ENCODE measurements around the gene N4BP2L1. TPM values are rescaled to one million over a fixed set of nuclear protein-coding genes. Genes with fewer than 3 reads are reported as not detected.
A peak's percentile ranks its signal among the peaks of the same experiment; 100 is the strongest.

Gene N4BP2L1
- total RNA-seq, 1 donor from 2014 or later: 4.7 TPM

DNA sequence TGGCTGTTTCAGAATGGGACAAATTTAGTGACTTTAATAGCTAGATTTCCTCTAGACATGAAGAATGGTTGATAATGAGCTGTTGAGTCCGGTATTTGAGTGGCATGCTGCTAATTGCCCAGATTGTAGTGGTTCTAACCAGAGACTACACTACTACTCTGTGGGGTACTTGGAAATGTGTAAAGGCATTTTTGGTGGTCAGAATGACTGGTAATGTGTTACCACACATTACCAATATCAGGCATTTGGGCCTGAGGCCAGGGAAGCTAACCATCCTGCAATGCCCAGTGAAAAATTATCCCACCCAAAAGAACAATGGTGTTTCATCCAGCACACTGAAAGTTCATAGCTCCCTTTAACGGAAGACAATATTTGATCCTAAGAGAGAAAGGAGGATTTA lies 17.5 kb upstream of the N4BP2L1 start:
- intact Hi-C loops (cut with DNase I): no loop called here
- DNase-seq (ENCODE audit: missing footprints): no peak
- no peak for ATAC-seq

GRCh38 chr13:32443111-32443510 lies 15.2 kb upstream of the N4BP2L1 start:
- intact Hi-C loops (cut with DNase I): no loop called here
- no peak for ATAC-seq

GRCh38 chr13:32438871-32439270 lies 10.9 kb upstream of the N4BP2L1 start:
- intact Hi-C loops (cut with DNase I): no loop called here
- ATAC-seq (no peak), DNase-seq (ENCODE audit: missing footprints) (no peak)

More at GRCh38 chr13:32443111-32443510, 15.2 kb upstream of the N4BP2L1 start:
- no peak for DNase-seq (ENCODE audit: missing footprints)

DNA sequence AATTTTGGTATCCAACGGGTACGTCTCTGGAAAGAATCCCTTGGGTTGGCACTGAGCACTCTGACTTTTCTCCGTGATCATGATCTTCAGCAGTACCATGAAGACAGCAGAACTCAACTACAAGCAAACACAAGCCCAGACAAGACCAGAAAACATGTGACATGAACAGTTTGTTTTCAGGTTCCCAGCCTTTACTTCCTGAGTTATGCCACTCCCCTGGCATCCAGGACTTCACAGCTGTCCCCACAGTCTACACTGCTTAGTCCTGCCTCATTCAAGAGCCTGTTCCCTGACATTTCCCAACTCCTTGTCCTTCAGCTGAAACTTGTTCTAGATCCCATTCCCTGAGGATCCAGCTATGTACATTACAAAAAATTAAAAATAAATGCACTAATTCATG lies 4.9 kb upstream of the N4BP2L1 start:
- intact Hi-C loops (cut with DNase I): no loop called here
- DNase-seq (ENCODE audit: missing footprints) (no peak), ATAC-seq (no peak)

GRCh38 chr13:32431361-32431760 lies 3.4 kb upstream of the N4BP2L1 start:
- intact Hi-C loops (cut with DNase I): no loop called here
- ATAC-seq (no peak), DNase-seq (ENCODE audit: missing footprints) (no peak)

DNA sequence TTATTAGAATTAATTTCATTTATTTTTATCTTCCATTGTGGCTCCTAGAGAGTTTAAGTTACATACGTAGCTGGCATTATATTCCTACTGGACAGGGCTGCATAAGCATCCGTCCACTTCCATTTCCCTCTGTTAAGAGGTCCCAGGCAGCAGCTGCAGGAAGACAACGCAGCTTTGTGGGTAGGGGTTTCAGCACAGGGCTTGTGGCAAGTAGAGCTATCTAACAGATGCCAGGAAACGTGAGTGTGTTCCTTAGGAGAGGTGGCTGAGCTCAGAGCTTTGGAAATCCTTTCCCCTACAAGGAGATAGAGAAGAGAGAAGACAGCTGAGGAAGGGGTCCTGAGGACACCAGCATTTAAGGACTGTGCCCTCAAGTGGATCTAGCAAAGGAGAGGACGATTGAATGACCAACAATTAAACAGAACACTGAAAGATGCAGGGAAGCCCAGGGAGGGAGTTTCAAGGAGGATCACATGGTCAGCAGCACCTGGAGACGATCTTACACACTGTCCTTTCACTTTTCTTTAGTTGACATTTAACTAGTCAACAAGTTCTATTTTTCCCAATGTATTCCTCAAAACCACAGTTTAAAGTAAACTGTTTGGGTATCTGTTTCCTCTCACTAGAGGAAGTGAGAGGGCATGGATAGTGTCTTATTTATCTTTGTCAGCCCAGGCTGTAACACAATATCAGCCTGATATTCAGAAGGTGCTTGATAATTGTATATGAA lies 2.3 kb upstream of the N4BP2L1 start:
- ATAC-seq (no peak), DNase-seq (ENCODE audit: missing footprints) (no peak)
- intact Hi-C loops (cut with DNase I): no loop called here

GRCh38 chr13:32429433-32429909 lies 1.5 kb upstream of the N4BP2L1 start:
- no peak for ATAC-seq
- DNase-seq (ENCODE audit: missing footprints): no peak
- intact Hi-C loops (cut with DNase I): loop anchor here (5.0 kb wide), 2 partner anchors 108 to 117 kb away; partner anchors contain the start of gene N4BP2L2

DNA sequence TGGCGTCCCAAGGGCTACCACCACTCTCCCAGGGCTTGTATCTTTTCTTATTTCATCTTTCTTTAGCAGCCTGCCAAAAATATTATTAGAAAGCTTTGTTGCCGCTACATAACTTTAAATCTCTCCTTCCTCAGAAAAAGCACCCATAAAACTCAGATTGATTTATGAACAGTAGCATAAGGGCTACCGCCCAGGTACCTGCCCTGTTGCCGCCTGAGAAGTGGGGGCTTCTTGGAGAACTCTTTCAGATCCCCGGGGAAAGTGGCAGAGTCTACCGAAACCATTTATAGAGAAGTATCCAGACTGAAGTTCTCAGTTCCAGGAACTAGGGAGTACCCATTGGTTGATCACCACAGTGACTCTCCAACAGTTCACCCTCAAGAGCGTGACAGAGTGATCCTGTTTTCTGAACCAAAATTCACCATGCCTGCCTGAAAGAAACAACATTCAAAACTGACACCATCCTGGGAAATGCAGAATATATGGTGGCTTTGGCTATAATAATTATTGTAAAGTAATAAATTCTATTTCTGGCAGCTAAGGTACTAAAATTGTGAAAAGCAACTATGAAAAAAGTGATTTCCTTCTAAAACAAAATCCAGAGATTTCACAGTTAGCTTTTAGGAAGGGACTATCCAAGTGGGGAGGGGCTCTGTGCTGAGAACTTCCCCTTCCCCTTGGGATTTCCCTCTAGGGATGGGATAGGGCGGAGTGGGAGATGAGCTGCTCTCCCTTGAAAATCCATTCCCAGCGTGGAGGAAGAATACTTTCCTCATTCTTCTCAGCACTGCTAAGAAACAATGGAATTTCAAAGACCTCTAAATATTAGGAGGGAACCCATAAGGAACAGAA lies 877 bp upstream of the N4BP2L1 start:
- intact Hi-C loops (cut with DNase I): loop anchor here (5.0 kb wide), 2 partner anchors 108 to 117 kb away; partner anchors contain the start of gene N4BP2L2
- ATAC-seq (no peak), DNase-seq (ENCODE audit: missing footprints) (no peak)

DNA sequence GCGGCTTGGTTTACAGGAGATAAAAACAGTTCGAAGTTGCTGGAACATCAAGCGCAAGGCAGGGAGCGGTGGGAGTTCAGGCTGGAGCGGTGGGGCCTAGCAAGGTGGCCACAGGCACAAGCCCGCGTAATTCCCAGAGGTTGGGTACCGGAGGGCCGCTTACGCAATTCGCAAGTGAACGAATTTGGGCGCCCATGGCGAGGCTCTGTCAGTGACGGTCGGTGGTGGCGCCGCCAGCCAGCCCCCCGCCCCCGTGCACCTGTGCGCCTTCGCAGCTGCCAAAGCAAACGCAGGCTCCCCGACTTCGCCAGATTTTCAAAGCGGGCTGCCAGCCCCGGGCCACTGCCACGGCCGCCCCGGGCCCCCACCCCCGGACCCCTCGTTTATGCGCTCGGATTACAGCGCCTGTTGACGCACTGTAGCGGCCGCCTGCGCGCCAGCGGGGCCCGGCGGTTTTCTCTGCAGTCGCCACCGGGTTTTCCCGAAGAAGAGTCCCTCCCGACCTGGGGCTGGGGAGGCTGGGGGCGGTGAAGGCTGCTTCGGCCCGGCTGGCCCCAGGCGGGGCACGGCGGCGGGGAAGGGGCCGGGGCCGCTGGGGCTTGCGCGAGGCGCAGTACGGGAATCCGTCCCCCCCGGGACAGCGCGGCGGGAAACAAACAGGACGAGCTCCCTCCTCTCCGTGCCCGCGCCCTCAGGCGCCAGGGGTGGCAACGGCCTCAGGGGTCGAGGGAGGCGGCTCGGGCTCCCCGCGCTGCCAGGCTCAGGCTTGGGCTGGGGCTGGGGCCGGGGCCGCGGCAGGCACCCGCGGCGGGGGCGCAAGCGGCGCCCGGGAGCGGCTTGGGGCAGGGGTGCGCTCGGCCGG lies 709 bp downstream of the N4BP2L1 start:
- ATAC-seq: peak; percentile 32
- peak; percentile 72 for DNase-seq (ENCODE audit: missing footprints)
- intact Hi-C loops (cut with DNase I): loop anchor here (5.0 kb wide), 2 partner anchors 110 to 115 kb away; partner anchors contain the start of gene N4BP2L2

GRCh38 chr13:32426191-32426989 lies 1.5 kb downstream of the N4BP2L1 start:
- ATAC-seq (peak; percentile 24), DNase-seq (ENCODE audit: missing footprints) (peak; percentile 53)
- intact Hi-C loops (cut with DNase I): loop anchor here (5.0 kb wide), 2 partner anchors 111 to 114 kb away; partner anchors contain the start of gene N4BP2L2

DNA sequence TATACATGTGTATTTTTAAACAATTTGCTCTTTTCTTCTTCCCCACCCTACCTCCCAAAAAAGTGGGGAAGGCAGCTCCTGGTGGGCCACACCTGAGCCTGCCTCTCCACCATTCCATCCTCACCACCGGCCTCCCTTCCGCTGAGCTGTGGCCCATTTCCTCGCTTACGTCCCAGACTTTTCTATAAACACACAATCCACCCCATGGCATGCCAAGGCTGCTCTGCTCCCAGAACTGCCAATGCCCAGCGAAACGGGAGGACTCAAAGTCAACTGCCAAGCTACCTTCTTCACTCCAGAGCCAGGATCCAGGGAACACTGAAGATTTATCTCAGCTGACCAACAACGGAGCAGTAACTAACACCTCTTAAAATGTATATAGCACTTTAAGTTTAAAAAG lies 2.8 kb downstream of the N4BP2L1 start:
- intact Hi-C loops (cut with DNase I): loop anchor here (5.0 kb wide), 2 partner anchors 112 to 113 kb away; partner anchors contain the start of gene N4BP2L2
- DNase-seq (ENCODE audit: missing footprints) (no peak), ATAC-seq (no peak)

DNA sequence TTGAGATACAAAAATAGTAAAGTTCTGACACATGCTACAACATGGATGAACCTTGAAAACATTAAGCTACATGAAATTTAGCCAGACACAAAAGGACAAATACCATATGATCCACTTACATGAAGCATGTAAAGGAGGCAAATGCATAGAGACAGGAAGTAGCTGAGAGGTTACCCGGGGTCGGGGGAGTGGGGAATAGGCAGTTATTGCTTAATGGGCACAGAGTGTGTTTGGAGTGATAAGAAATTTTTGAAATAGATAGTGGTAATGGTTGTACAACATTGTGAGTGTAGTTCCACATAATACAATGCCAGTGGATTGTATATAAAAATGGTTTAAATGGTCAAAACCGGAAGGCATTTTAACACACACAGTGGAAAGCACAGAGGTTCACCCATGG lies 4.3 kb downstream of the N4BP2L1 start:
- no peak for ATAC-seq
- intact Hi-C loops (cut with DNase I): no loop called here
- no peak for DNase-seq (ENCODE audit: missing footprints)

- DNase-seq (ENCODE audit: missing footprints) (no peak), ATAC-seq (no peak)
- intact Hi-C loops (cut with DNase I): no loop called here
Measured at GRCh38 chr13:32419862-32420261, 8.1 kb downstream of the N4BP2L1 start.

GRCh38 chr13:32417995-32418394 lies 9.9 kb downstream of the N4BP2L1 start:
- ATAC-seq (no peak), DNase-seq (ENCODE audit: missing footprints) (no peak)
- intact Hi-C loops (cut with DNase I): no loop called here

GRCh38 chr13:32415019-32415418 lies 12.9 kb downstream of the N4BP2L1 start:
- ATAC-seq (no peak), DNase-seq (ENCODE audit: missing footprints) (peak; percentile 34)
- intact Hi-C loops (cut with DNase I): no loop called here

- ATAC-seq (no peak), DNase-seq (ENCODE audit: missing footprints) (no peak)
- intact Hi-C loops (cut with DNase I): no loop called here
Measured at GRCh38 chr13:32414580-32414979, 13.3 kb downstream of the N4BP2L1 start.

DNA sequence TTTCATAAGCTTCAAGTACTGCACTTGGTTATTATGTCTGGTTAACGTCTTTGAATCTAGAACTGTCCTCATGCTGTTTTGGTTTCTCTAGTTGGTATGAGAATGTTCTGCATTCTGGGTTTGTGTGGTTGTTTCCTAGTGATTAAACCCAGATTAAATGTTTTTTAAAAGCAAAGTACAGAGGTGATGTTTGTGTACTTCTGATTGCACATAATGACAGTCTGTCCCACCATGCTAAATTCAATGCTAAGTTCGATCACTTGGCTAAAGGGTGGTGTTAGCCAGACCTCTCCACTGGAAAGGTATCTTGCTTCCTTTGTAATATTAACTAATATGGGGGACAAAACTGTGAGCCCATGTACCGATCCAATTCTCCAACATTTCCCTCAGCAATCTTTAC lies 14.6 kb downstream of the N4BP2L1 start:
- intact Hi-C loops (cut with DNase I): no loop called here
- ATAC-seq (no peak), DNase-seq (ENCODE audit: missing footprints) (no peak)

Data from Right ventricle myocardium inferior (tissue), 1 donor.